ENCODE measurements around the gene LAMTOR4.
"Not testable (repeated sequence)": the region's sequence is repeated elsewhere in the genome, so short reads cannot be mapped to it uniquely, and the experiment has no call there.

The LAMTOR4 gene

GRCh38 chr7:100171087-100171681 lies 22.5 kb downstream of the LAMTOR4 start:
- no peak for DNase-seq (ENCODE audit: low spot score)

DNA sequence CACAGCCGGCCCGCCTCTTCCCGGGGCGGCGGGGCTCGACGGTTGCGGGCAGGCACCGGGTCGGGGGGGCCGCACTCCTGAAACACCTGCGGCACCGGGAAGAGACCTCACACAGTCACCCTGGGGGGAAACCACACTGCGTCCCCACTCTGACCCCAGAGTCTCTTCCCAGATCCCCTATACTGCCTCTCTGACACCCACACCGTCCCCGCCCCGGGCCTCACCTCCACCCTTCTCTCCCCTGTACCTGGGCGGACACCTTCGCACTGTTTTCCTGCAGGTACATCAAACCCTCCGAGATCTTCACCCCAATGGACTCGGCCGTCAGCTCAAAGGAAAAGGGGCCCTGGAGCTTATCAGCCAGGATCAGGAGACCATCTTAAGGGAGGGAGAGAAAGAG lies 23.1 kb downstream of the LAMTOR4 start:
- no peak for DNase-seq (ENCODE audit: low spot score)

DNA sequence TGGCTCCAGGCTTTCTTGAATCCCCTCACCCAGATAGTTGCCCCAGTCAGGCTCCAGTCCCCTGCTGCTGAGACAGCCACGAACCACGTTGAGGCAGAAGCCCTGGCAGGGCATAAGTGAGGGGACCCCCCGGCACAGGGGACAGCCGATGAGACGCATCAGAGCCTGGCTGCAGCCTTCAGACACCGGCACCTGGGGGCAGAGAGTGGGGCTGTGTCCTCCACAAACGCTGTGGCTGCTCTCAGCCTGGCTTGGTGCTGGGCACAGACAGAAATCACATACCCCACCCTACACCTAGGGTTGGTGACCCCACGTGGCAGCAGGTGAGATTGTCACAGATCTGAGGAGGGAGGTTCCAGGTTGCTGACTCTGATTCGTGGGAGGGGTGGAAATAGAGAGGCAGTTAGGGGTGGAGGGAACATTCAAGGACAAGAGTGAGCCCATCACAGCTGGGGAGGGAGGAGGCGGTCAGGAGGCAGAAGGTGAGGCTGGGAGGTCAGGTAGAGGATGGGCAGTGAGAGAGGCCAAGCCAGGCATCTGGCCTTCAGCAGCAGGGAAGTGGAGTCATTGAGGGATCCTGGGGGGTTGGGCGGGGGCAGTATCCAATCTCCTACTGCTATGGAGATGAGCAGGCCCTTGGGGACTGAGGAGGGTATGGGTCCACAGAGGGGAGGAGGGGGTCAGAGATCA lies 25.2 kb downstream of the LAMTOR4 start:
- DNase-seq (ENCODE audit: low spot score): no peak

DNA sequence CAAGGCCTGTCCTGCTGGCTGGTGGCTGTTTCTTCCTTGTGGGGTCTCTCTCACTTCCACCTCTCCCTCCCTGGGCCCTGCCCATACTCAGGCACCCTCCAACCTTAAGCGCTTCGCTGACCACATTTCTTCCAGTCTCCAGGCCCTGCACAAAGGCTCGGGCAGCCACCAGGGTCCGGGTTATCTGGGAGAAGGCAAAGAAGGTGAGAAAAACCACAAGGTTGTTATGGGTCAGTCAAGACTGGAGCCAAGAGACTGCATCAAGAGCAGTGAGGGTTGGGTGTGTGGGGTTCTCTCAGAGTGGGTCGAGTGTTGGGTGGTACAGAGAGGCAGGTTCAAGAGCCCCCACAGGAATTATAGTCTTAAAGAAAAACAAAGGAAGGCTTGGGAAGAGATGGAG lies 25.9 kb downstream of the LAMTOR4 start:
- no peak for DNase-seq (ENCODE audit: low spot score)

- DNase-seq (ENCODE audit: low spot score): no peak
Measured at GRCh38 chr7:100175296-100175935, 26.7 kb downstream of the LAMTOR4 start.

DNA sequence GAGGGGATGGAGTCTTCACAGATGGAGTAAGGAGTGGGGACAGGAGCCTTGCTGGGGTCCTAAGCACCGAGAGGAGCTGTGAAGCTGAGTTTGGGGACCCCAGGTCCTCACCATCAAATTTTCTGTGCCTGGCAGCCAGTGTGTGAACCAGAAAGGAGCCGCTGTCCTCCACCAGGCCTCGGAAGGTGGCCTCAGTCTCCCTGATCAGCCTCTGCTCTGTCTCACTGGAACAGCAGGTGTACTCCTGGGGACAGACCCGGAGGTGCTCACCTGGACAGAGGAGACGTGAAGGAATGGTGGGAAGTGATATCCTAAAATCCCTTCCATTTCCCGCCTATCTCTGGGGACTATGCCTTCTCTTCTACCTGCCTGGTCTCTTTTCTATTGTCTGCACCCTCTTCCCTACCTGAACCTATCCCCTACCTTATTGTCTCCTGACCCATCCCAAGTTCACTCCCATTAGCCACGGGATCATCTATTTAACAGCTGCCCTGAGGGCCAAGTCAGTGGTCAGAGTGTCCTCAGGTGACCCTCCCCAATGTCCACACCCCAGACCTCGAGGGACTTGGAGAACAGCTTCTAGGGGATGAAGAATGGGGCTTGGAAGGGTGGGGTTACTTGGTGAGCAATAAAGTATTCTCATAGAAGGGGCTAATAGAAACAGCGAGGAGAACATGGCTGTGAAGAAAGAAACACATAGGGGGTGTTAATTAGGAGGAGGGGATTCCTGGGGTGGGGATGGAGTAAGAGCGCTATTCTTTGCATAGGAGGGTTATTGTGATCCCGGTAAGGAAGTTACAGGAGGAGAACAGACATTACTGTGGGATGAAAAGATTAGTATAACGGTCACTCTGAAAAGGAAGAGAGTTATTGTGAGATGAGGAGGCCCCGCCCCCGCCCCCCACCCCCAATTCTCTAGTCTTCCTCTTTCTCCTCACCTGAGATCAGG lies 27.7 kb downstream of the LAMTOR4 start:
- no peak for DNase-seq (ENCODE audit: low spot score)

- peak; percentile 98 for DNase-seq (ENCODE audit: low spot score)
Measured at GRCh38 chr7:100177045-100178001, 28.6 kb downstream of the LAMTOR4 start, which contains the start of the genes GPC2 and STAG3. Gene GPC2, minus strand, starts transcription at chr7:100177381. Its CDS starts 182 bp downstream, at chr7:100177199. Gene STAG3, plus strand, starts transcription at chr7:100177918. Its CDS starts 2,639 bp downstream, at chr7:100180557.

- not testable (repeated sequence) for DNase-seq (ENCODE audit: low spot score)
Measured at GRCh38 chr7:100180084-100180483, 31.4 kb downstream of the LAMTOR4 start.

GRCh38 chr7:100182616-100183015 lies 33.9 kb downstream of the LAMTOR4 start:
- not testable (repeated sequence) for DNase-seq (ENCODE audit: low spot score)

DNA sequence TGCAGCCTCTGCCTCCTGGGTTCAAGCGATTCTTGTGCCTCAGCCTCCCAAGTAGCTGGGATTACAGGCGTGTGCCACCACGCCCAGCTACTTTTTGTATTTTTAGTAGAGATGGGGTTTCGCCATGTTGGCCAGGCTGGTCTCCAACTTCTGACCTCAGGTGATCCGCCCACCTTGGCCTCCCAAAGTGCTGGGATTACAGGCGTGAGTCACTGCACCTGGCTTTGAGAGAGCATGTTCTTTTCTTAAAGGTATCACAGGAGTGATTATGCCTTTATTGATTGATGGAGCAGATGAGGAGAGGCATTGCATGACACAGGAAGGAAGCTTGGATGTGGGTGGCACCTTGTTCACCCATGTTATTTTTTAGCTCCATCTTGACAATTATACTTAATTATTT lies 34.4 kb downstream of the LAMTOR4 start:
- DNase-seq (ENCODE audit: low spot score): not testable (repeated sequence)

DNA sequence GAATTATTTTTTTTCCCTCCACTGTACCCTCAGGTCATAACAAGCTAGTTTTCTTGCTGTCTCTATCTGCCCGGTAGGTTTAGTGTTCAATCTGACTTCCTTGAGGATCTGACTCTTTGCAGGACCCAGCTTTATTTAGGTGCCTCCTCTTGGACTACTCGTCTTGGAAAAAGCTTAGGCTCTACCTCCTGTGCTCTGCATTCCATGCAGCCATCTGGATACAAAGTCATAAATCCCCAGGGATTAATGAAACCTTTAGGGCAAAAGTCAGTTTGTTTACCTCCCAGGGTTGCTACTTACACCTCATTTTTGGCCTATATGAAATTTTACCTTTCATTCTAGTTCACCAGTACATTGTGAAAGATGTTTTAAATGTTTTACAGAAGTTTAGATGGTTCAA lies 37.0 kb downstream of the LAMTOR4 start:
- DNase-seq (ENCODE audit: low spot score): no peak

GRCh38 chr7:100189061-100189460 lies 40.3 kb downstream of the LAMTOR4 start:
- no peak for DNase-seq (ENCODE audit: low spot score)

GRCh38 chr7:100190048-100190711 lies 41.5 kb downstream of the LAMTOR4 start:
- no peak for DNase-seq (ENCODE audit: low spot score)

DNA sequence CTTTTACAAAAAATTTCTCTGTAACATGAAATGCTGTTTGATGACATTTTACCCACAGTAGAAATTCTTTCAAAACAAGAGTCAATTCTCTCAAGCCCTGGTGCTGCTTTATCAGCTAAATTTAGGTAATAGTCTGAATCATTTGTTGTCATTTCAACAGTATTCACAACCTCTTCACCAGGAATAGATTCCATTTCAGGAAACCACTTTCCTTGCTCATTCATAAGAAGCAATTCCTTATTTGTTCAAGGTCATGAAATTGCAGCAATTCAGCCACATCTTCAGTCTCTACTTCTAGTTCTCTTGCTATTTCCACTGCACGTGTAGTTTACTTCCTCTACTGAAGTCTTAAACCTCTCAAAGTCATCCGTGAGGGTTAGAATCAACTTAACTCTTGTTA lies 43.1 kb downstream of the LAMTOR4 start:
- DNase-seq (ENCODE audit: low spot score): no peak

DNA sequence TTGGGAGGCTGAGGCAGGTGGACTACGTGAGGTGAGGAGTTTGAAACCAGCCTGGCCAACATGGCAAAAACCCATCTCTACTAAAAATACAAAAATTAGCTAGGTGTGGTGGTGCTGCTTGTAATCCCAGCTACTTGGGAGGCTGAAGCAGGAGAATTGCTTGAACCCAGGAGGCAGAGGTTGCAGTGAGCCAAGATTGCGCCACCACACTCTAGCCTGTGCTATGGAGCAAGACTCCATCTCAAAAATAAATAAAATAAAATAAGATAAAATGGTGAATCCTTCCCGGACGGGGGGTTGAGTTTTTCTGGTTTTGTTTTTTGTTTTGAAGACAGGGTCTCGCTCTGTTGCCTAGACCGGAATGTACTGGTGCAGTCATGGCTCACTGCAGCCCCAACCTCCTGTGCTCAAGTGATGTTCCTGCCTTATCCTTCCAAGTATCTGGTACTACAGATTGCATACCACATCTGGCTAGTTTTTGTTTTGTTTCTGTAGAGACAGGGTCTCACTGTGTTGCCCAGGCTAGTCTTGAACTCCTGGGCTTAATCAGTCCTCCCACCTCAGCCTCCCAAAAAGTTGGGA lies 43.7 kb downstream of the LAMTOR4 start:
- not testable (repeated sequence) for DNase-seq (ENCODE audit: low spot score)

GRCh38 chr7:100192969-100193368 lies 44.3 kb downstream of the LAMTOR4 start:
- no peak for DNase-seq (ENCODE audit: low spot score)

DNA sequence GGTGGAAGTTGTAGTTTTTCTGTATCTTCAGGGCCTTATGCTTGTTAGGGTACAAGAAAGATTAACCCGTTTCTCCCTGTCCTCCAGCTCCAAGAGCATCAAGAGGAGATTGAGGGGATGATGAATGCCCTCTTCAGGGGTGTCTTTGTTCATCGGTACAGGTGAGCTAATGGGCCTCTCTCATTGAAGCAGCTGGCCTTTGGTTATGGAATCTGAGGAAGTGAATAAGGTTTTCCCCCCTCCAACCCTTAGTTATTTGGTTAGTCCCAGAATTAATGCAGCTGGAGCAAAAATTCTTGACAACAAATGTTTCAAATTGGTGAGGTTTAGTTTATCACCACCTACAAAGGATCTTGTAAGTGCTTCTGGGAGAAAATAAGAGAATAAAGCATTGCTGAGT lies 46.5 kb downstream of the LAMTOR4 start:
- no peak for DNase-seq (ENCODE audit: low spot score)

DNA sequence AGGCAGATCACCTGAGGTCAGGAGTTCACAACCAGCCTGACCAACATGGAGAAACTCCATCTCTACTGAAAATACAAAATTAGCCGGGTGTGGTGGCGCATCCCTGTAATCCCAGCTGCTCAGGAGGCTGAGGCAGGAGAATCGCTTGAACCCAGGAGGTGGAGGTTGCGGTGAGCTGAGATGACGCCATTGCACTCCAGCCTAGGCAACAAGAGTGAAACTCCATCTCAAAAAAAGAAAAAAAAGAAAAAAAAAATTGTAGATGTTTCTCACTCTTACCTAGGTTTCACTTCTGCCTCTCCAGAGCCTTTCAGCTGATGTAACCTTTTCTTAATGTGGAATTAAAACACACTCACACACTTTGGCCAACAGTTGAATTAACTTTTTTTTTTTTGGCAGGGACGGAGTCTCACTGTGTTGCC lies 47.2 kb downstream of the LAMTOR4 start:
- DNase-seq (ENCODE audit: low spot score): not testable (repeated sequence)

- DNase-seq (ENCODE audit: low spot score): no peak
Measured at GRCh38 chr7:100198266-100198665, 49.5 kb downstream of the LAMTOR4 start.

GRCh38 chr7:100200693-100201092 lies 52.0 kb downstream of the LAMTOR4 start:
- no peak for DNase-seq (ENCODE audit: low spot score)

Measured in left forelimb (tissue), 1 donor.